GM18508 (cell line): Measurements from ENCODE around the gene FKBP1B.
A peak's percentile ranks its signal among the peaks of the same experiment; 100 is the strongest.
"Not testable (repeated sequence)": the region's sequence is repeated elsewhere in the genome, so short reads cannot be mapped to it uniquely, and the experiment has no call there.

Experiments used
- ATAC-seq: cut with Tn5 transposase; IDR thresholded peaks from one replicate; pipeline ENCODE4 v1.9.1; 2021; ENCODE audit warnings: moderate number of reproducible peaks; ENCODE audit not compliant: insufficient read depth, unreplicated experiment

Gene FKBP1B

GRCh38 chr2:24022324-24022974, 27.1 kb upstream of the FKBP1B start:
- no peak for ATAC-seq

DNA sequence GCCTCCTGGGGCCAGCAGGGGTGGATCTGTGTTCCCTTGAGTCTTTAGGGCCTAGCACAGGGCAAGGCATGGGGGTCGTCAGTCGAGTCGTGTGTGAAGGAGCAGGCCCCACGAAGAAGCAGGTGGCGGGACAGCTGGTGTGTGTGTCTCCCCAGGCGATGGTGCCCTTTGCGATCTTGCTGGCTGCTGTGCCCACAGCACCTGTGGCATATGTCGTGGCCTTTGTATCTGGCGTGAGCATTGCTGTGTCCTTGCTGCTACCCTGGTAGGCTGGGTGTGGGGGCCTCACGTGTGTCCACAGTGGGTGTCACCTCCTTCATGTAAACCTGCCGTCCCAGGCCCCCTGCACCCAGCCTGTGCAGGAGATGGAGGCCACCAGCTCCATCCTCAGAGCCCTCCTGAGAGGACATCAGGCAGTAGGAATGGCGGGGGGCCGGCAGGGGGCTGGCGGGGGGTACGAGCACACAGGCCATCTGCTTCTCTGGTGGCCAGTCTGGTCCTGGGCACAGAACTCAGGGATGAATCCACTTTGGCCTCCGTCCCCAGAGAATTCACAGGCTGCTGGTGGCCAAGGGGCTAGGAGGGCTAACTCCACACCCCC, 26.5 kb upstream of the FKBP1B start:
- no peak for ATAC-seq

- ATAC-seq, result no peak
These were observed 25.5 kb upstream of the FKBP1B start for GRCh38 chr2:24024018-24024417.

DNA sequence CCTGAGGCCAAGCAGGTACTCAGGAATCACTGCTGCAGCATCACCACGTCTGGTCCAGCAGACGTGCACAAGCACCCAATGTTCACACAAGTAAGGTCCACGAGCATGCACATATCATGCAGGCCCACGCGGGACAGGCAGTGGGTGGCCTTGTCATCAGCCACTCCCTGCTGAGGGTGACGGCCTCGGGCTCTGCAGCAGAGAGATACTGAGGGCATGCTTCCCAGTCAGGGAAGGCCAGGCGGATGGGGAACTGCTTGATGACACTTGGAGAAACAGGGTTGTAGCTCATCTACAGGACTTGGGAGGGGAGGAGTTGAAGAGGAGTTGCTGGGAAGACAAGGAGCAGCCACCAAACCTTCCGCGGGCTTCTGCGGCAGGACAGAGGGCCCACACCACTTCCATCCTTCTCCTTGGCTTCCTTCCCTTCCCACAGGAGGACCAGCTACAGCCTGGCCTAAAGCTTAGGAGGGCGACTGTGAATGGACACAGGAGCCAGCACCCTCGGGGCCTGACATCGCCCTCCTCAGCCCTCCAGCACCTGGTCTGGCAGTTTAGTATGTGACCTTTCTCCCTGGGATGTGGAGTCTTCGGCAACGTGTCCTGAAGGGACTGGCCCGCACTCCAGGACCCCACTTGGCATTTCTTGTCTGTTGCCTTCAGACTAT, 24.4 kb upstream of the FKBP1B start:
- ATAC-seq, result no peak

GRCh38 chr2:24026233-24026632, 23.3 kb upstream of the FKBP1B start:
- no peak for ATAC-seq

DNA sequence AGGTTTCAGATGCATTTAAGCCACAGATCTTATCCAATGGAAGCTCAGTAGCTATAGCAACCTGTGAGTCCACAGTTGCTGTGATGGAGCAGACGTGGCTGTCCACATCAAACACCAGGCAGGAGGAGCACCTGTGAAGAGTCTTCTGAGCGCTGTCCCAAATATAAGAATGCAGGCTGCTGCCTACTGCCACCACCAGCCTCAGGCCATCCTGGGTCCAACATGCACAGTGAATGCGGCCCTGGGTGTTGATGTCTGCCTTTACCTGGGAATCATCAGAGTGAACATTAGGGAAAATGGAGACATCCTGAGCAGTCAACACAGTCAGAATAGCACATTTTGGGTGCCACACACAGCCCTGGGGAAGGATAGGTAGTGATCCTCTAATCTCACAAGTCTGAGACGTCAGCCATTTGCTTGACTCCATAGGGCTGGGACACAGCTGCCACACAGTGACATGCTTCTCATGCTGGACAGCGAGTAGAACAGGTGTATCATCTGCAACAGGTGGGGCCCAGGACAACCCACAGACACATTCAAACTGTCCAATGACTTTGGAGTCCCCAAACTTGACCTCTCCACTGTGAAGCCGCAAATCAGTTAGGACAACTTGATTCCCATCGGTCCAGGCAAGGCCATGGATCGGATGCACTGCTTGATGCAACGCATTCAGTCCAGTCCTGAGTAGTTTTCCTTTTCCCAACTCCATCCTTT, 10.6 kb upstream of the FKBP1B start:
- ATAC-seq, result no peak

DNA sequence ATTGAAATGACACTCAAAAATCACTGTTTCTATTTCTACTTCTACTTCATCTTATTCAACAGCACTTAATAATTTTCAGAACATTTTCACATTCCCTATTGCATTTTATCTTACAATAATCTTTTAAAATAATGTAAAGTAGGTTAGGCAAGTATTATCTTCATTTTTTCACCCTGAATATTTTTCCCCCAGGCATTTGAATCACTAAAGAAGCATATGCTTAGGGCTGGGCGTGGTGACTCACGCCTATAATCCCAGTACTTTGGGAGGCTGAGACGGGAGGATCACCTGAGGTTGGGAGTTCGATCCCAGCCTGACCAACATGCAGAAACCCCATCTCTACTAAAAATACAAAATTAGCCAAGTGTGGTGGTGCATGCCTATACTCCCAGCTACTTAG, 9.0 kb upstream of the FKBP1B start:
- no peak for ATAC-seq

GRCh38 chr2:24043133-24043532, 6.4 kb upstream of the FKBP1B start:
- not testable (repeated sequence) for ATAC-seq

GRCh38 chr2:24045511-24046508, 3.7 kb upstream of the FKBP1B start:
- no peak for ATAC-seq

DNA sequence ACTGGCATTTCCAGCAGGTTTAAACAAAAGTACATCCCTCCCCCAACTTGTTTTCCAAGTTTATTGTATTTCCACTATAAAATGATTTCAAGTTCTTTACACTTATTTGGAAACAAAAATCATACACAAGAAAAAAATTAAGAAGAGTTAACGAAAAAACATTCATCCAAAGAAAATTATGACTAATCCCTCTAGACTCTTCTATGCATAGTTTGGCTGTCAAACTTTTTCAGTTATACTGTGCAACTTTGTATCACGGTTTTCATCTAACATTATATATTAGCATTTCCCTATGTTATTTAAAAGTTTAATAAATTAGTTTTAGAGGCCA, 3.0 kb upstream of the FKBP1B start:
- no peak for ATAC-seq

DNA sequence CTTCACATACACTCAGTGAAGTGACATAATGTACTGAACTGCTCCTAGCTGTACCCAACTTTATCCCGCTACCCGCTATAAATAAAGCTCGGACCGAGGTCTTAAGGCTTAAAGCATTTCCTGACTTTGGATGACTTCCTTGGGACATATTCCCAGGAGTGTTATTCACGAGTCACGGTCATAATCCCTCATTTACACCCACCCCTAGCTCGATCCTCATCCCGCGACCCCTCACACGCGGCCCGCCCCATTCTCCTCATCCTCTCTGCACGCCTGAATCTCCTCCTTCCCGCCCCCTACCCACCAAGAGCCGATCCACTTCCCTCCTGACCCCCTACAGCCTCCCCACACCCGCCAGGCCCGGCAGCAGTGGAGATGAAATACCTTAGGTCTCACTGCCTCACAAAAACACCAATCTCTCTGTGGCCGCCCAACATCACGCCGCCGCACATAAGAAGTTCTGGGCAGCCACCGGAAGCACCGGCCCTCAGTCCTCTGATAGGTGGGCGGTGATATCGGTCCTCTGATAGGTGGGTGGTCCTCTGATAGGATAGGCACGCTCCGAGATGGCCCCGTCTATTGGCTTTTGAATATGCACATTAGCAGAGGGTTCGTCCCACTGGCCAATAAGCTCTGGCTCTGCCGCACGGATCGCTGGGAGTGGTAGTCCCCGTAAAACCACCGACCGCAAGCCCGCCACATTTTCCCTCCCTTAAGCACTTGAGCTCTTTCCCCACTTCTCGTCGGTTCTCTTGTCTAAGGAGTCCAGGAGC, 2.4 kb upstream of the FKBP1B start, which contains the start of gene WDCP:
Gene WDCP, minus strand, starts transcription at position 462 of the 773 bp plus-strand sequence. CDS start 7,897 bp downstream, outside the sequence.
- peak; percentile 99 for ATAC-seq

DNA sequence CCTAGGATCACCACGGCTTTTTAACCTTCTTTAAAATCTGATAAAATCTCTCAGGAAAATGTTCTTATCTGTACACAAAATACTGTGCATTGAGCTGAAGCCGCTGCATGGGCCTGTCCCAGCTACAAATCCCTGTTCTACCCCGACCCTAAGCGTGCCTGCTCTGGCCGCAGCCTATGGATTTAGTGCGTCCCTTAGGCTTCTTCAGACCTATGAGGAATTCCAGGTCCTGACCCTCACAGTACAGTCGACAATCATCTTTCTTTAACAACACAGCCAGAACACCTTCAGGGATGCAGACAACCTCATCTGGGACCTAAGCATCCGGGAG, 1.9 kb upstream of the FKBP1B start:
- ATAC-seq, result no peak

DNA sequence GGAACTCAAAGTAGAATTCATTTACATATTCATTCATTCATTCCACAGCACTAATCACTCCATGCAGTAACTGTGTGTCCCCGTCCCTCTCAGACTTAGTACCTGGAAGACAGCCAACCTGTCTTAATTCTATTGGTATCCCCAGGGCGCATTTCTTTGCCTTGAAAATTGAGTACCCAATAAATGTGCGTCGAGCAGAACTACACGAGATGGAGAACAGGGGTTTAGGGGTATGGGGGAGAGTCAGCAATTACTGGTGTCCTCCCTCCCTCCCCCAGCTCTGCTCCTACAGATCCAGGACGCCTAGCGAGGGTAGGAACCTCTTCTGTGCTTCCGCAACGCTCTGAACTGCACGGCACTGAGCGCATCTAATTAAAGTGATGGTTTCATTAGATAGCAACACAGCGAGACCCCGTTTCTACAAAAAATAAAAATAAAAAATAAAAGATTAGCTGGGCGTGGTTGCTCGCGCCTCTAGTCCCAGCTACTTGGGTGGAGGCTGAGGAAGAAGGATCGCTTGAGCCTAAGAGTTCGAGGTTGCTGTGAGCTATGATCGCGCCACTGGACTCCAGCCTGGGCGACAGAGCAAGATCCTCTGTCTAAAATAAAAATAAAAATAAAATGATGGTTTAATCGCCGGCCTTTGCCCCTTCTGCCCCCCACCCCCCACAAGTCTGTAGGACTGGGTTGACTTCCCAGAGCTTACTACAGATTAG, 614 bp upstream of the FKBP1B start:
- no peak for ATAC-seq

DNA sequence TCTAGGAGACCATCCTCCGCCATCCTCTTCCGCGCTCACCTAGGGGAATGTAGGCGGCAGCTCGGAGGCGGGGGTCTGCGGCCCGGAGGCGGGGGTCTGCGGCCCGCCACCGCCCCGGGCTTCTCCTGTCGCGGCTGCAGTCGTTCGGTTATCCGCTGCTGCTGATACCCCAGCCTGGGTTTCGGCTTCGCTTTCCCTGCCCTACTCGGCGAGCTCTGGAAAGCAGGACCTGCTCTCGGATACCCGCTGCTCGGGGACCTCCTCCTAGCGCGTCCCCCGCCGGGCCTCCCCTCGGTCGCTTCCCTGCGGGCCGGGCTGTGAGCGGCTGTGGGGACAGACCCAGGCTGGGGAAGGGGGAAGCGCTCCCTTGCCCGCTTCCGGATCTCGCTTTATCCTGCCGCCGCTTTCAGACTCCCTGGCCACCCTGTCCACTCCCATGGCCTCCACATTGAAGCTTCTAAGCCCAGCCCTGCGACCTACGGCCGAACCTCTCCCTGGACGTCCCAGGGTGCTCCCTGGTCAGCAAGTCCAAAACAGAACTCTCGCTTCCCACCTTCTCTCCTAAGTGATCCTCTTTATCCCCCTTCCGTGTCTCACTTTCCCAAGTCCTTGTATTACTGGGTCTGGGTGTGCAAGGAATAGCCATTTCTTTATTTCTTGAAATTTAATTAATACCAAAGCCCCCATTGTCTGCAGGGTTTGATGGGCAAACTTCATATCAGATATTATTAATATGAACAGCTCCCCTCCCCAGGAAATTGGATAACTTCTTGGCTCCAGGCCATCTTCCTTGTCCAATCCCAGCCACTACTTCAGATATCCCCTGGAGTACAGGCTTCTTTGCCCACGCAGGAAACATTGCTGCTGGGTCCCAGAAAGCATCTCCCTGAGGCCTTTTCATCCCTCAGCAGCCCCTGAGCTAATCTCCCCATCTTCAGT, 769 bp downstream of the FKBP1B start:
- no peak for ATAC-seq

DNA sequence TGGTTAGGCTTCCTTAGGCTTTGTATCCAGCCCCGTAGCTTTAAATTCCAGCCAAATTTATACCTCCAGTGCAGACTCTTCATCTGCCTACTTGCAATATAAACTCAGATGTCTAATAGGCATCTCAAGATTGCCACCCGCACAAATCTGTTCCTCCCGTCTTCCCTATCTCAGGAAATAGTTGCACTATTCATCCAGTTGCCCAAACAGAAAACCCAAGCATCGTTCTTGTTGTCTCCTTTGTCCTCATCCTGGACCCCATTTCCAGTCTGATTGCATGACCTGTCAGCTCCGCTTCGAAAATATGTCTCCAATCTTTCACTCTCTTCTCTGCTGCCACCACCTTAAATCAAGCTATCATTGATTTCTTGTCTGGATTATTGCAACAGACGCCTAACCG, 2.3 kb downstream of the FKBP1B start:
- ATAC-seq, result no peak

DNA sequence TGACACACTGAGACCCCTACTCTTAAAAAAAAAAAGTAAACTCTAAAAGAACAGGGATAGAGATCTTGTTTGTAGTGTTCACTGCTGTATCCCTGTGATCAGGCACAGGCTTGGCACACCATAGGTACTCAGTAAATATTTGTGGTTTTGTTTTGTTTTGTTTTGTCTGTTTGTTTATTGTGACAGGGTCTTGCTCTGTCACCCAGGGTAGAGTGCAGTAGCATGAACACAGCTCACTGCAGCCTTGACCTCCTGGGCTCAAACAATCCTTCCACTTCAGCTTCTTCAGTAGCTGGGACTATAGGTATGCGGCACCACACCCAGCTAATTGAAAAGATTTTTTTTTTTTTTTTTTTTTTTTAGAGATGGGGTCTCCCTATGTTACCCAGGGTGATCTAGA, 3.4 kb downstream of the FKBP1B start:
- no peak for ATAC-seq

- no peak for ATAC-seq
These were observed 4.9 kb downstream of the FKBP1B start for GRCh38 chr2:24054366-24055010.
